Fibroblast of the aortic adventitia (primary cell): ENCODE measurements around the gene NOL11. TPM values are rescaled to one million over a fixed set of nuclear protein-coding genes. Genes with fewer than 3 reads are reported as not detected.

Source experiments
- DNase-seq: peaks from one replicate; pipeline ENCODE4 v3.0.0-alpha.2; 2010; ENCODE audit warnings: low read depth
- H3K4me3 ChIP-seq: 2 replicates; pipeline ENCODE4 v1.5.1; 2011; ENCODE audit warnings: low read depth, mild to moderate bottlenecking, control low read depth, low read length, moderate library complexity
- total RNA-seq: library from RNA; depleted of rRNA; stranded (reverse); fragments of >200 nt; gene quantifications from 2 replicates; pipeline ENCODE4 v1.2.3, GENCODE V29; 2012; ENCODE audit warnings: low replicate concordance
- TF ChIP-seq, protein P1 (sequence below): IDR thresholded peaks from 2 replicates; pipeline ENCODE4 v1.5.1; 2011; ENCODE audit warnings: mild to moderate bottlenecking, low read length, control low read depth, inconsistent platforms; ENCODE audit not compliant: insufficient read depth

The NOL11 gene
- total RNA-seq, 1 donor: 45.8 TPM

DNA sequence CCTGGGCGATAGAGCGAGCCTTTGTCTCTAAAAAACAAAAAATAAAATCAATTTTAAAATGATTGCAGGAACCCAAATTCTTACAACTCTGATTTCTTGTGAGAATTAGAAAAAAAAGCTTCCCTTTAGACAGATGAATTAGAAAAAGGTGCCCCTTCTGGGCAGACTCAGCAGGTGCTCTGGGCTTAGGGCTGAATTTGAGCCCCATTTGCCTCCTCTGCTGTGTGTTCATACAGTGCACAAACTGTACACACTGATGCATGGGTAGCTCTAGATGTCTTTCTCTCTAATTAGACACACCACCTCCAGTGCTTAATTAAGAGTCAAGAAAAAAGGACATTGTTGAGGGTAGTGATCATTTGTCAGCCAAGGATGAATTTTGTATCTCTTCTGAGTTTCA is 38.5 kb upstream of the NOL11 start:
- DNase-seq: no peak
- TF ChIP-seq, protein P1, sequence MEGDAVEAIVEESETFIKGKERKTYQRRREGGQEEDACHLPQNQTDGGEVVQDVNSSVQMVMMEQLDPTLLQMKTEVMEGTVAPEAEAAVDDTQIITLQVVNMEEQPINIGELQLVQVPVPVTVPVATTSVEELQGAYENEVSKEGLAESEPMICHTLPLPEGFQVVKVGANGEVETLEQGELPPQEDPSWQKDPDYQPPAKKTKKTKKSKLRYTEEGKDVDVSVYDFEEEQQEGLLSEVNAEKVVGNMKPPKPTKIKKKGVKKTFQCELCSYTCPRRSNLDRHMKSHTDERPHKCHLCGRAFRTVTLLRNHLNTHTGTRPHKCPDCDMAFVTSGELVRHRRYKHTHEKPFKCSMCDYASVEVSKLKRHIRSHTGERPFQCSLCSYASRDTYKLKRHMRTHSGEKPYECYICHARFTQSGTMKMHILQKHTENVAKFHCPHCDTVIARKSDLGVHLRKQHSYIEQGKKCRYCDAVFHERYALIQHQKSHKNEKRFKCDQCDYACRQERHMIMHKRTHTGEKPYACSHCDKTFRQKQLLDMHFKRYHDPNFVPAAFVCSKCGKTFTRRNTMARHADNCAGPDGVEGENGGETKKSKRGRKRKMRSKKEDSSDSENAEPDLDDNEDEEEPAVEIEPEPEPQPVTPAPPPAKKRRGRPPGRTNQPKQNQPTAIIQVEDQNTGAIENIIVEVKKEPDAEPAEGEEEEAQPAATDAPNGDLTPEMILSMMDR: no peak
- H3K4me3 ChIP-seq: no peak overlapping the region

DNA sequence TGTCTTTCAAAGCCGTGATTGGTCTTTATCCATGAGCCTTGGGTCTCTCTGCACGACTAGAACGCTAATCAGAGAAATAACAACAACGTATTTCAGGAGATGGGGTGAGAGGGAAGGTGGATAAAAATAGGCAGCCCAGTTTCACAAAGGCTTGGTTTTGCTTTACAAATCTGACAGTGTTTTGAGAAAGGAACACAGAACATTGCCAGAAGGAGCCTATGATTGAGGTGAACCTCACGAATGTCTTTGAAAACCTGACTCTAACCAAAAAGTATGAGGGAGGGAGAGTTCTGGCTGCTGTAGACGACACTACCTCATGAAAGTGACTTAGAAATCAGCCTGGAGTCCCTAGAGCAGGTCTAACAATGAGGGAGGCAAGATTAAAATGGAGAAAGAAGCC is 38.0 kb upstream of the NOL11 start:
- no peak for DNase-seq
- TF ChIP-seq, protein P1: no peak
- no peak overlapping the region for H3K4me3 ChIP-seq

DNA sequence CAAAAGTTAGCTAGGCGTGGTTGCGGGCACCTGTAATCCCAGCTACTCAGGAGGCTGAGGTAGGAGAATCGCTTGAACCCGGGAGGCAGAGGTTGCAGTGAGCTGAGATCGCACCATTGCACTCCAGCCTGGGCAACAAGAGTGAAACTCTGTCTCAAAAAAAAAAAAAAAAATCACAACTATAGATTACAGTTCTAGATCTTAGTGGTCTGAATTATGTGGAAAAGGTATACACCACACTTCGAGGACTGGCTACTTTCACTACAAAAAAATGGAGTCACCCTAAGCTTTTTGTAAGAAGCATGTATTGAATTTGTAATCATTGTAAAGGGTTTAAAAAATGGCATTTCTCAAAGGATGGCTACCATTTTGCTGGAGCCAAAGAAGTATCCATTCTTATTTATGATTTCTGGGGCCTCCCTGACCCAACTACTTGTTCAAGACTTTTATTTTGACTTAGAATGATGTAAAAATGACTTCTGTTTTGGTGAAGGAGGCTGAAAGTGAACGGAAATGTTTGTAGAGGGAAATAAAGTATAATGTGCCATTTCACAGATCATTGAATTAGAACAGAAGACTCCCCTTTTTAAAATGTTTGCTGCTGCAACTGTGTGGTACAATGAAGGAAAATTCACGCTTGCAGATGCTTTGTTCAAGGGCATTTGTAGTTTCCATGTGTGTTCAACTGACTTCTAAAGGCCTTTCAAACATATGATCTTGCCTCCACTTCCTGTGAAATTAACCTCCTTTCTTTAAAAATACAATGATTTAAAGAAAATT is 37.1 kb upstream of the NOL11 start:
- TF ChIP-seq, protein P1: no peak
- no peak overlapping the region for H3K4me3 ChIP-seq
- no peak for DNase-seq

DNA sequence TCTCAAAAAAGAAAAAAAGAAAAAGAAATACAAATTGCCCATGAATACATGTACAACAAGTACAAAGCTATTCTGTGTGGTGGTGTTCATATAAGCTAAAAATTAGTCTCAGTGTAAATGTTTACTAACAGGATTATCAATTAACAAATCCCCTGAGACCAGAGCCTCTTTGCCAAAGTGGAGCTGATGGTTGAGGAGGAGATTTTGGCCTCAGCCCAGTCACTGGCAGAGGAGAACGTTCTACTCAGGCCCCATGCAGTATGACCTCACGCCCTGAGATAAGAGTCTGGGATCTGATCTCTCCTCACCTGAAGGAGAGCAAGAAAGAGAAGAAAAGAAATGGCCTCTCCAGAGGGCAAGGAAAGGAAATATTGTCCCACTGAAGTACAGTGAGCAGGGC is 35.5 kb upstream of the NOL11 start:
- no peak overlapping the region for H3K4me3 ChIP-seq
- no peak for DNase-seq
- TF ChIP-seq, protein P1: no peak

DNA sequence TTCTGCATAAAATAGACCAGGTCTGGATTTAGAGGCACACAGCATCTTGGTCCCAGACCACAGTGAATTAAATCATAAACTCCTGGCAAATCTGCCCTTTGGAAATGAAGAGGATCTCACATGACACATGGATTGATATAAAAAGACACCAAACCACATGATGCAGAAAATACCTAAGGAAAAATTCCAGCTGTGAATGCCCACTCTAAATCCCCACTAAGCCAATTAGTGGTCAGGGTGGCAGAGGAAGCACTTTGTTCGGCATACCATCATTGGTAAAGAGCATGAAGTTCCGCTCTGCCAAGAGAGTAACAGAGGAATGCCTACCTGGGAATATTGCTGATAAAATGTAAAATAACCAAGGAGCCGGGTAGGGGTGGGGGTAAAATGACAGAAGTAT is 32.4 kb upstream of the NOL11 start:
- TF ChIP-seq, protein P1: no peak
- no peak overlapping the region for H3K4me3 ChIP-seq
- no peak for DNase-seq

DNA sequence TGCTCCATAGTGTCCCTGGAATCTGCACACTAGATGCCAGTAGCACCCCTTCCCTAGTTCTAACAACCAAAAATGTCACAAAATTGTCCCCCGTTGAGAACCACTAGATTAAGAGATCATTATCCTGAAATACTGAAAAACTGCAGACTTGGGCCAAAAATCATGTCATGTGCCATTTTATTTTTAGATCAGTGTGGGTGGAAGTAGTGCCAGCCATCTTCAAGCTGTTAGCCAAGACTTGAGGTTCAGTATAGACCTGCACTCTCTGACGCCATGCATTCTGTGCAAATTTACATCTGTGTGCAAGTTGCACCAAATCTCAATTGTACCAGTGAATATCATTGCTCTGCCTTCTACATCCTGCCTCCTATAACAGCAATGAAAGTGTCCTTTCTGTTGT is 31.5 kb upstream of the NOL11 start:
- TF ChIP-seq, protein P1: no peak
- no peak overlapping the region for H3K4me3 ChIP-seq
- DNase-seq: no peak

DNA sequence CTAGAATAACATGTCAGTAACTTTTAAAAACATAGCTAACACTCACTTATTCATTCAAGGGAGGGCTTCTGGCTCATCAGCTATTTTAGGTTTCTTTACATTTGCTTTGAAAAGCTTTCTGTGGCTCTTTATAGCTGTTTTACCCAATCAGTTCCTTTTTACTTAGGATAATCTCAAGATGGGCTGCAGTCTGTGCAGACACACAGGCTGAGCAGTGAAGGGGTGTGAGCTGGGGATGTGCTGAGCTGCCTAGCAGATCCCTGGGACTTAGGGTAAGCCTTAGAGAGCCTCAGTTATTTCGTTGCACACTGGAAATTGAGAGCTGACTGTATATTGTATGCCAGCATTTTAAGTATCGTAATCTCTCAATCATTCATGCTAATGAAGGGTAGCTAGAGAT is 30.2 kb upstream of the NOL11 start:
- TF ChIP-seq, protein P1: no peak
- no peak overlapping the region for H3K4me3 ChIP-seq
- no peak for DNase-seq
